PC-9 (cell line): ENCODE data around the gene TMEM97.

Experiments used
- EZH2 ChIP-seq: fragments of 200-600 bp; sonication (generic); IDR thresholded peaks from 2 replicates; pipeline ENCODE4 v1.8.0; 2017; ENCODE audit warnings: antibody characterized with exemption, low read depth
- TF ChIP-seq, protein P1 (sequence below): fragments of 200-600 bp; sonication (generic); conservative IDR thresholded peaks from 2 replicates; pipeline ENCODE4 v1.6.1; 2017; ENCODE audit warnings: mixed run types, antibody characterized with exemption, mild to moderate bottlenecking, moderate library complexity

DNA sequence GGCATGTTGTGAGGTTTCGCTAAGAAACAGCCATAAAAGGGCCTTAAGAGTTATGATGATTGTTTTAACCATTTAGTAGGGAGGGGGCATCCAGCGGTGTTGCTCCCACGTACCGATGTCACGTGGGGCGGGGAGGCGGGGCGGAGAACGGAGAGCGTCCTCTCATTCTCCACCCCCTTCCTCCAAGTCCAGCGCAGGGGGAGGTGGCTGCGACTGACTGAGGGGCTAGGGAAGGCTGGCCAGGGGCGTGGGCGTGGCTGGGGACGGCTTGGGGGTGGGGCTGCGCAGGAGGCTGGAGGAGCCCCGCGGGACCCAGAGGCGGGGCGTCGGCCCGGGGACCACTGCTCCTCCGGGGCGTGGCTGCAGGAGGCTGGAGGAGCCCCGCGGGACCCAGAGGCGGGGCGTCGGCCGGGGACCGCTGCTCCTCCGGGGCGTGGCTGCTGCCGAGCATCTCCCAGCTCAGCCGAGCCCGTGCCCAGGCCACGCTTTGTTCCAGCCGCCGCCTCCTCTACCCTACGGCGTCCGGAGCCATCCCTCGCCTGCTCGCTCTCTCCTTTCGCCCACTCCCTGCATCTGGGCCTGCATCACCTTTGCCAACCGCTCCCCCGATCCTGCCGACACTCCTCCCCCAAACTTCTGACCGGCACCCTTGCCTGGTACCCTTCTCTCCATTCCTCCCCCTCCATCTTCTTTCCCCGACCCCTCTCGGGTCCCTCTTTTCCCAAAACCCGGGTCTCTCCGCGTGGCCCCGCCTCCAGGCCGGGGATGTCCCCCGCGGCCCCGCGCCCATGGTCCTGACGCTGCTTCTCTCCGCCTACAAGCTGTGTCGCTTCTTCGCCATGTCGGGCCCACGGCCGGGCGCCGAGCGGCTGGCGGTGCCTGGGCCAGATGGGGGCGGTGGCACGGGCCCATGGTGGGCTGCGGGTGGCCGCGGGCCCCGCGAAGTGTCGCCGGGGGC lies 52.5 kb downstream of the TMEM97 start, which contains the start of gene SARM1:
- TF ChIP-seq, protein P1, sequence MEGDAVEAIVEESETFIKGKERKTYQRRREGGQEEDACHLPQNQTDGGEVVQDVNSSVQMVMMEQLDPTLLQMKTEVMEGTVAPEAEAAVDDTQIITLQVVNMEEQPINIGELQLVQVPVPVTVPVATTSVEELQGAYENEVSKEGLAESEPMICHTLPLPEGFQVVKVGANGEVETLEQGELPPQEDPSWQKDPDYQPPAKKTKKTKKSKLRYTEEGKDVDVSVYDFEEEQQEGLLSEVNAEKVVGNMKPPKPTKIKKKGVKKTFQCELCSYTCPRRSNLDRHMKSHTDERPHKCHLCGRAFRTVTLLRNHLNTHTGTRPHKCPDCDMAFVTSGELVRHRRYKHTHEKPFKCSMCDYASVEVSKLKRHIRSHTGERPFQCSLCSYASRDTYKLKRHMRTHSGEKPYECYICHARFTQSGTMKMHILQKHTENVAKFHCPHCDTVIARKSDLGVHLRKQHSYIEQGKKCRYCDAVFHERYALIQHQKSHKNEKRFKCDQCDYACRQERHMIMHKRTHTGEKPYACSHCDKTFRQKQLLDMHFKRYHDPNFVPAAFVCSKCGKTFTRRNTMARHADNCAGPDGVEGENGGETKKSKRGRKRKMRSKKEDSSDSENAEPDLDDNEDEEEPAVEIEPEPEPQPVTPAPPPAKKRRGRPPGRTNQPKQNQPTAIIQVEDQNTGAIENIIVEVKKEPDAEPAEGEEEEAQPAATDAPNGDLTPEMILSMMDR = no peak
- no peak for TF ChIP-seq EZH2
